SK-N-SH (cell line): ENCODE data around the gene ADAMTS13. TPM values are rescaled to one million over a fixed set of nuclear protein-coding genes. Genes with fewer than 3 reads are reported as not detected.

Source experiments
- CTCF ChIA-PET: fragments of 300-600, 350-600 bp; formaldehyde crosslinking; extraction: SDS; loops from one replicate; lab custom pipeline; 2021; lab: Yijun Ruan, JAX
- POLR2A ChIA-PET: fragments of 350-600 bp; sonication (Branson Sonifier 250); formaldehyde crosslinking; extraction: SDS; loops from one replicate; lab custom pipeline; 2020; ENCODE audit warnings: antibody characterized with exemption, inconsistent platforms; lab: Yijun Ruan, JAX
- DNase-seq: peaks from one replicate; pipeline ENCODE4 v3.0.0; 2012
- H2AFZ ChIP-seq: fragments of 200-600 bp; sonication (generic); 2 replicates; pipeline ENCODE4 v1.8.1; 2016; ENCODE audit warnings: antibody characterized with exemption, mild to moderate bottlenecking, low read depth
- H3F3A ChIP-seq: fragments of 200-600 bp; sonication (generic); replicated peaks from 2 replicates; pipeline ENCODE3; 2016; ENCODE audit warnings: antibody characterized with exemption, mild to moderate bottlenecking; ENCODE audit not compliant: insufficient read depth
- H3K27ac ChIP-seq, 2 experiments: fragments of 200-500 bp in 1 of 2; fragments of 200-600 bp in 1 of 2; sonication (Bioruptor generic) in 1 of 2; sonication (generic), shearing (Covaris generic) in 1 of 2; 2 replicates each; pipeline versions ENCODE4 v1.5.1 to v1.6.1; 2014 to 2016; ENCODE audit warnings: low read depth in 2 of 2, inconsistent platforms in 1 of 2, low read length in 1 of 2, mild to moderate bottlenecking in 1 of 2, mixed read lengths in 1 of 2
- H3K27me3 ChIP-seq: fragments of 200-600 bp; sonication (generic), shearing (Covaris generic); 2 replicates; pipeline ENCODE4 v1.6.1; 2016; ENCODE audit warnings: mixed run types; ENCODE audit not compliant: insufficient read depth
- H3K36me3 ChIP-seq, 2 experiments: fragments of 200-500 bp in 1 of 2; fragments of 200-600 bp in 1 of 2; sonication (Bioruptor generic) in 1 of 2; sonication (generic) in 1 of 2; replicated peaks in 1 of 2; 2 replicates each; pipeline versions ENCODE3 to v1.5.1; 2014 to 2016; ENCODE audit warnings: low read length in 1 of 2, mild to moderate bottlenecking in 1 of 2; ENCODE audit not compliant: insufficient read depth in 2 of 2, control insufficient read depth in 1 of 2
- H3K4me1 ChIP-seq, 2 experiments: fragments of 200-500 bp in 1 of 2; fragments of 200-600 bp in 1 of 2; sonication (Bioruptor generic) in 1 of 2; sonication (generic), shearing (Covaris generic) in 1 of 2; 2 replicates each; pipeline versions ENCODE4 v1.5.1 to v1.6.1; 2014 to 2016; ENCODE audit warnings: low read depth in 1 of 2, low read length in 1 of 2, mixed run types in 1 of 2; ENCODE audit not compliant: insufficient read depth in 2 of 2, control insufficient read depth in 1 of 2
- H3K4me2 ChIP-seq: fragments of 200-600 bp; sonication (generic), shearing (Covaris generic); 2 replicates; pipeline ENCODE4 v1.6.1; 2017; ENCODE audit warnings: mixed run types
- H3K4me3 ChIP-seq, 2 experiments: fragments of 200-500 bp in 1 of 2; fragments of 200-600 bp in 1 of 2; sonication (Bioruptor generic) in 1 of 2; sonication (generic), shearing (Covaris generic) in 1 of 2; 2 replicates each; pipeline versions ENCODE4 v1.5.1 to v1.8.1; 2014 to 2016; ENCODE audit warnings: low read depth in 2 of 2, inconsistent platforms in 1 of 2, low read length in 1 of 2, mild to moderate bottlenecking in 1 of 2, mixed read lengths in 1 of 2, moderate library complexity in 1 of 2
- H3K79me2 ChIP-seq: fragments of 200-600 bp; sonication (generic); 2 replicates; pipeline ENCODE4 v1.8.1; 2017; ENCODE audit warnings: mild to moderate bottlenecking; ENCODE audit not compliant: insufficient read depth
- H3K9ac ChIP-seq: fragments of 200-600 bp; sonication (generic); 2 replicates; pipeline ENCODE4 v1.6.1; 2017; ENCODE audit warnings: mixed run types
- H3K9me2 ChIP-seq: fragments of 200-600 bp; sonication (generic); 2 replicates; pipeline ENCODE4 v1.6.1; 2017; ENCODE audit warnings: mixed run types
- H3K9me3 ChIP-seq: fragments of 200-600 bp; sonication (generic); 2 replicates; pipeline ENCODE4 v1.6.1; 2017; ENCODE audit warnings: mixed run types, mild to moderate bottlenecking, moderate library complexity
- H4K20me1 ChIP-seq: fragments of 200-600 bp; sonication (generic); 2 replicates; pipeline ENCODE4 v1.6.1; 2017; ENCODE audit warnings: mild to moderate bottlenecking, mixed run types; ENCODE audit not compliant: insufficient read depth
- ELF1 ChIP-seq: IDR thresholded peaks from 2 replicates; pipeline ENCODE4 v1.4.0; 2012
- FOXM1 ChIP-seq: IDR thresholded peaks from 2 replicates; pipeline ENCODE4 v1.4.0; 2012; ENCODE audit warnings: low read depth, mild to moderate bottlenecking
- GABPA ChIP-seq: IDR thresholded peaks from 2 replicates; pipeline ENCODE4 v1.4.0; 2012; ENCODE audit warnings: low read depth, mild to moderate bottlenecking
- GATA2 ChIP-seq: sonication (generic); formaldehyde crosslinking; IDR thresholded peaks from 2 replicates; pipeline ENCODE4 v1.5.0; 2020; ENCODE audit warnings: mild to moderate bottlenecking, missing genetic modification reagents
- MEF2A ChIP-seq: IDR thresholded peaks from 2 replicates; pipeline ENCODE4 v1.4.0; 2012; ENCODE audit warnings: low read depth, borderline replicate concordance
- MXI1 ChIP-seq: IDR thresholded peaks from 2 replicates; pipeline ENCODE4 v1.6.1; 2012; ENCODE audit warnings: mild to moderate bottlenecking, low read depth, low read length, improper control_type of control experiment
- NFIC ChIP-seq: IDR thresholded peaks from 2 replicates; pipeline ENCODE4 v1.4.0; 2012; ENCODE audit warnings: borderline replicate concordance
- NRF1 ChIP-seq: IDR thresholded peaks from 2 replicates; pipeline ENCODE4 v1.6.1; 2012; ENCODE audit warnings: low read depth, mild to moderate bottlenecking, low read length
- POLR2AphosphoS5 ChIP-seq: IDR thresholded peaks from 2 replicates; pipeline ENCODE4 v1.6.1; 2012; ENCODE audit warnings: low read depth, low read length
- SIN3A ChIP-seq: IDR thresholded peaks from 2 replicates; pipeline ENCODE4 v1.6.1; 2012; ENCODE audit warnings: low read depth, mild to moderate bottlenecking, low read length, moderate library complexity, borderline replicate concordance
- SMC3 ChIP-seq: IDR thresholded peaks from 2 replicates; pipeline ENCODE4 v1.6.1; 2012; ENCODE audit warnings: low read depth, low read length, improper control_type of control experiment
- WGBS: methylation state at CpG from one replicate; pipeline ENCODE4 v1.1.6; 2017; ENCODE audit warnings: low lambda C conversion rate; 5-methylcytosine and 5-hydroxymethylcytosine counted together
- polyA plus RNA-seq, 3 experiments: library from polyadenylated mRNA; depleted of rRNA; stranded (reverse); fragments of >200 nt; gene quantifications; 2 replicates each; pipeline ENCODE4 v1.2.3, GENCODE V29; 2012
- TF ChIP-seq, protein P1 (sequence below): IDR thresholded peaks from 2 replicates; pipeline ENCODE4 v1.4.0; 2012; ENCODE audit warnings: low read depth, borderline replicate concordance
- TF ChIP-seq, protein P2 (sequence below): fragments of 200-600 bp; sonication (generic); IDR thresholded peaks from 2 replicates; pipeline ENCODE4 v1.6.1; 2017; ENCODE audit warnings: antibody characterized with exemption, mild to moderate bottlenecking, moderate library complexity
- TF ChIP-seq, protein P3 (sequence below): IDR thresholded peaks from 2 replicates; pipeline ENCODE4 v1.6.1; 2012; ENCODE audit warnings: mild to moderate bottlenecking, low read depth, low read length, moderate library complexity
- TF ChIP-seq, protein P4 (sequence below): IDR thresholded peaks from 2 replicates; pipeline ENCODE4 v1.4.0; 2012; ENCODE audit warnings: low read depth, borderline replicate concordance
- TF ChIP-seq, protein P5 (sequence below): fragments of 150-350 bp; IDR thresholded peaks from 2 replicates; pipeline ENCODE4 v1.6.1; 2016; ENCODE audit warnings: mild to moderate bottlenecking, low read depth, low read length
- TF ChIP-seq, protein P6 (sequence below): IDR thresholded peaks from 2 replicates; pipeline ENCODE4 v1.4.0; 2012; ENCODE audit warnings: low read depth

Gene ADAMTS13
- polyA plus RNA-seq, 1 of the 3 experiments (the other 2 are of a cell fraction): 10.6 TPM

DNA sequence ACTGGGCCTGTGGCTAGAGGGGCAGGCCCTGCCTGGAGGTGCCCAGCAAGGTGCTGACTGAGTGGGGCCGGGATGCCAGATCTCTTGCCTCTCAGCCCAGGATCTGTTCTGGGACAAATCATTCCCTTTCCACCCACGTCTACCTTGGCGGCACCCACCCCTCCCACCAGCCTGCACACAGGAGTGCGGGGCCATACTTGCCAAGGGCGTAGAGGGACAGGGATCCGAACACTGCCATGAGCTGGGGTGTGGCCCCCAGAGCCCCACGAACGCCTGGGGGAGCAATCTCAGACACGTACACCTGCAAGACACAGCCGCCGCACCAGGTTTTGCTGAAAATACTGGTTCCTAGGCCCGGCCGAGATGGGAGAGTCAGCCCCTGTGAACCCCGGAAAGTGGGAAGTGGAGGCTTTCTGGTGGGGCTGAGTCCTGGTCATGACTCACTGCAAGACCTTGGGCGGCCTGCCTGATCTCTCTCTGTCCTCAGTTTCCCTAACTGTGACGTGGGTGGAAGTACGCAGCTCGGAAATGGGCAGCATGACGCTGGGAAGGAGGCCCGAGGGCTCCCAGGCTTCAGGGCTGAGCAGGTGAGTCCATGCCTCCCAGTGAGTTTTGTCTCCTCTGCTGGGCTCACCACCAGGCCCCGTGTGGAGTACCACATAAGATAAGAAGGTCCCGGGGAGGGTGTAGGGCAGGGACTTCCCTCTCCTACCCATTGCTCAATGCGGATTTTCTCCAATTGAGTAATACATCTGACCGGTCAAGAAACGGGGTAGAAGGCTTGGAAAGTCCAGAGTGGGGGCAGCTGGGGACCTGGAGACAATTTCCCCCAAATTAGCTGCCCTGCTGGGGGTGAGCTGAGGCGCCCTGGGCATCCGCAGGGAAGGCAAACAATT, 54.1 kb downstream of the ADAMTS13 start (continued):
- TF ChIP-seq, protein P1, sequence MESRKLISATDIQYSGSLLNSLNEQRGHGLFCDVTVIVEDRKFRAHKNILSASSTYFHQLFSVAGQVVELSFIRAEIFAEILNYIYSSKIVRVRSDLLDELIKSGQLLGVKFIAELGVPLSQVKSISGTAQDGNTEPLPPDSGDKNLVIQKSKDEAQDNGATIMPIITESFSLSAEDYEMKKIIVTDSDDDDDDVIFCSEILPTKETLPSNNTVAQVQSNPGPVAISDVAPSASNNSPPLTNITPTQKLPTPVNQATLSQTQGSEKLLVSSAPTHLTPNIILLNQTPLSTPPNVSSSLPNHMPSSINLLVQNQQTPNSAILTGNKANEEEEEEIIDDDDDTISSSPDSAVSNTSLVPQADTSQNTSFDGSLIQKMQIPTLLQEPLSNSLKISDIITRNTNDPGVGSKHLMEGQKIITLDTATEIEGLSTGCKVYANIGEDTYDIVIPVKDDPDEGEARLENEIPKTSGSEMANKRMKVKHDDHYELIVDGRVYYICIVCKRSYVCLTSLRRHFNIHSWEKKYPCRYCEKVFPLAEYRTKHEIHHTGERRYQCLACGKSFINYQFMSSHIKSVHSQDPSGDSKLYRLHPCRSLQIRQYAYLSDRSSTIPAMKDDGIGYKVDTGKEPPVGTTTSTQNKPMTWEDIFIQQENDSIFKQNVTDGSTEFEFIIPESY: no peak
- TF ChIP-seq GATA2 (CRISPR knock-in tag) (no peak), ELF1 (no peak)
- TF ChIP-seq, protein P2, sequence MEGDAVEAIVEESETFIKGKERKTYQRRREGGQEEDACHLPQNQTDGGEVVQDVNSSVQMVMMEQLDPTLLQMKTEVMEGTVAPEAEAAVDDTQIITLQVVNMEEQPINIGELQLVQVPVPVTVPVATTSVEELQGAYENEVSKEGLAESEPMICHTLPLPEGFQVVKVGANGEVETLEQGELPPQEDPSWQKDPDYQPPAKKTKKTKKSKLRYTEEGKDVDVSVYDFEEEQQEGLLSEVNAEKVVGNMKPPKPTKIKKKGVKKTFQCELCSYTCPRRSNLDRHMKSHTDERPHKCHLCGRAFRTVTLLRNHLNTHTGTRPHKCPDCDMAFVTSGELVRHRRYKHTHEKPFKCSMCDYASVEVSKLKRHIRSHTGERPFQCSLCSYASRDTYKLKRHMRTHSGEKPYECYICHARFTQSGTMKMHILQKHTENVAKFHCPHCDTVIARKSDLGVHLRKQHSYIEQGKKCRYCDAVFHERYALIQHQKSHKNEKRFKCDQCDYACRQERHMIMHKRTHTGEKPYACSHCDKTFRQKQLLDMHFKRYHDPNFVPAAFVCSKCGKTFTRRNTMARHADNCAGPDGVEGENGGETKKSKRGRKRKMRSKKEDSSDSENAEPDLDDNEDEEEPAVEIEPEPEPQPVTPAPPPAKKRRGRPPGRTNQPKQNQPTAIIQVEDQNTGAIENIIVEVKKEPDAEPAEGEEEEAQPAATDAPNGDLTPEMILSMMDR: no peak
- TF ChIP-seq, protein P3, sequence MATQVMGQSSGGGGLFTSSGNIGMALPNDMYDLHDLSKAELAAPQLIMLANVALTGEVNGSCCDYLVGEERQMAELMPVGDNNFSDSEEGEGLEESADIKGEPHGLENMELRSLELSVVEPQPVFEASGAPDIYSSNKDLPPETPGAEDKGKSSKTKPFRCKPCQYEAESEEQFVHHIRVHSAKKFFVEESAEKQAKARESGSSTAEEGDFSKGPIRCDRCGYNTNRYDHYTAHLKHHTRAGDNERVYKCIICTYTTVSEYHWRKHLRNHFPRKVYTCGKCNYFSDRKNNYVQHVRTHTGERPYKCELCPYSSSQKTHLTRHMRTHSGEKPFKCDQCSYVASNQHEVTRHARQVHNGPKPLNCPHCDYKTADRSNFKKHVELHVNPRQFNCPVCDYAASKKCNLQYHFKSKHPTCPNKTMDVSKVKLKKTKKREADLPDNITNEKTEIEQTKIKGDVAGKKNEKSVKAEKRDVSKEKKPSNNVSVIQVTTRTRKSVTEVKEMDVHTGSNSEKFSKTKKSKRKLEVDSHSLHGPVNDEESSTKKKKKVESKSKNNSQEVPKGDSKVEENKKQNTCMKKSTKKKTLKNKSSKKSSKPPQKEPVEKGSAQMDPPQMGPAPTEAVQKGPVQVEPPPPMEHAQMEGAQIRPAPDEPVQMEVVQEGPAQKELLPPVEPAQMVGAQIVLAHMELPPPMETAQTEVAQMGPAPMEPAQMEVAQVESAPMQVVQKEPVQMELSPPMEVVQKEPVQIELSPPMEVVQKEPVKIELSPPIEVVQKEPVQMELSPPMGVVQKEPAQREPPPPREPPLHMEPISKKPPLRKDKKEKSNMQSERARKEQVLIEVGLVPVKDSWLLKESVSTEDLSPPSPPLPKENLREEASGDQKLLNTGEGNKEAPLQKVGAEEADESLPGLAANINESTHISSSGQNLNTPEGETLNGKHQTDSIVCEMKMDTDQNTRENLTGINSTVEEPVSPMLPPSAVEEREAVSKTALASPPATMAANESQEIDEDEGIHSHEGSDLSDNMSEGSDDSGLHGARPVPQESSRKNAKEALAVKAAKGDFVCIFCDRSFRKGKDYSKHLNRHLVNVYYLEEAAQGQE: no peak
- TF ChIP-seq, protein P4, sequence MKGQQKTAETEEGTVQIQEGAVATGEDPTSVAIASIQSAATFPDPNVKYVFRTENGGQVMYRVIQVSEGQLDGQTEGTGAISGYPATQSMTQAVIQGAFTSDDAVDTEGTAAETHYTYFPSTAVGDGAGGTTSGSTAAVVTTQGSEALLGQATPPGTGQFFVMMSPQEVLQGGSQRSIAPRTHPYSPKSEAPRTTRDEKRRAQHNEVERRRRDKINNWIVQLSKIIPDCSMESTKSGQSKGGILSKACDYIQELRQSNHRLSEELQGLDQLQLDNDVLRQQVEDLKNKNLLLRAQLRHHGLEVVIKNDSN: no peak

DNA sequence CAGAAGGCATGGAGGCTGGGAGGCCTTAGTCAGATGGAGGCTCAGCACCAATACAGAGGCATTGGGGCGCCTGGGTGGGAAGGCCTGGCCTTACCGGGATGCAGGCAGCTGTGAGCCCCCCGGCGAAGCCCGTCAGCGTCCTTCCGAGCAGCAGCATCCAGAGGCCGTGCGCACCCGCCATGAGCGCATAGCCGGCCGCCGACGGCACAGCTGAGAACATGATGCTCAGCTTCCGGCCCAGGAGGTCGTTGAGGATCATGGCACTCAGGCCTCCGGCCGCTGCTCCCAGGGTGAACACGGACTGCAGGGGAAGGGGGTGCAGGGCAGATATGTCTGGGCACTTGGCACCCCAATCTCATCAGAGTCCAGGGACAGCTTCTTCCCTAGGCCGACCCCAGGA, 54.8 kb downstream of the ADAMTS13 start:
- H3K9ac ChIP-seq: no peak overlapping the region
- H3K4me2 ChIP-seq: no peak overlapping the region
- no peaks in the 10 kb centered on the region for H3K27me3 ChIP-seq
- WGBS: 100% methylated on average over 1 of the region's 21 CpGs
- H3K36me3 ChIP-seq: peaks cover 0 to 20% of the 10 kb centered on the region in 2 experiments
- no peaks in the 10 kb centered on the region for H3K9me2 ChIP-seq
- H3K4me3 ChIP-seq: no peak overlapping the region
- POLR2A ChIA-PET: no interaction called here
- no peak overlapping the region for H2AFZ ChIP-seq
- no peak for DNase-seq
- no peak overlapping the region for H3K27ac ChIP-seq
- H3K79me2 ChIP-seq: peaks cover 12% of the 10 kb centered on the region; the same call in 1 of the 2 replicates
- H3K9me3 ChIP-seq: no peaks in the 10 kb centered on the region
- no peaks in the 10 kb centered on the region for H3F3A ChIP-seq
- CTCF ChIA-PET: interaction anchor here (1.6 kb wide), 1 partner anchor 10 kb away, joined by 5 read pairs; no protein-coding TSS in a partner anchor
- peaks cover 0 to 29% of the 10 kb centered on the region in 2 experiments; a peak in 1 of 4 replicates for H3K4me1 ChIP-seq
- H4K20me1 ChIP-seq: no peaks in the 10 kb centered on the region
- TF ChIP-seq SIN3A (no peak), MXI1 (no peak), SMC3 (no peak), FOXM1 (no peak), NRF1 (no peak), MEF2A (no peak), NFIC (no peak), GABPA (no peak), POLR2AphosphoS5 (no peak)
- TF ChIP-seq, protein P5, sequence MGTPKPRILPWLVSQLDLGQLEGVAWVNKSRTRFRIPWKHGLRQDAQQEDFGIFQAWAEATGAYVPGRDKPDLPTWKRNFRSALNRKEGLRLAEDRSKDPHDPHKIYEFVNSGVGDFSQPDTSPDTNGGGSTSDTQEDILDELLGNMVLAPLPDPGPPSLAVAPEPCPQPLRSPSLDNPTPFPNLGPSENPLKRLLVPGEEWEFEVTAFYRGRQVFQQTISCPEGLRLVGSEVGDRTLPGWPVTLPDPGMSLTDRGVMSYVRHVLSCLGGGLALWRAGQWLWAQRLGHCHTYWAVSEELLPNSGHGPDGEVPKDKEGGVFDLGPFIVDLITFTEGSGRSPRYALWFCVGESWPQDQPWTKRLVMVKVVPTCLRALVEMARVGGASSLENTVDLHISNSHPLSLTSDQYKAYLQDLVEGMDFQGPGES: no peak
- TF ChIP-seq, protein P6, sequence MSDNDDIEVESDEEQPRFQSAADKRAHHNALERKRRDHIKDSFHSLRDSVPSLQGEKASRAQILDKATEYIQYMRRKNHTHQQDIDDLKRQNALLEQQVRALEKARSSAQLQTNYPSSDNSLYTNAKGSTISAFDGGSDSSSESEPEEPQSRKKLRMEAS: no peak
- TF ChIP-seq, protein P1: no peak
